ENCODE data around the gene CAPN2.

Gene CAPN2

DNA sequence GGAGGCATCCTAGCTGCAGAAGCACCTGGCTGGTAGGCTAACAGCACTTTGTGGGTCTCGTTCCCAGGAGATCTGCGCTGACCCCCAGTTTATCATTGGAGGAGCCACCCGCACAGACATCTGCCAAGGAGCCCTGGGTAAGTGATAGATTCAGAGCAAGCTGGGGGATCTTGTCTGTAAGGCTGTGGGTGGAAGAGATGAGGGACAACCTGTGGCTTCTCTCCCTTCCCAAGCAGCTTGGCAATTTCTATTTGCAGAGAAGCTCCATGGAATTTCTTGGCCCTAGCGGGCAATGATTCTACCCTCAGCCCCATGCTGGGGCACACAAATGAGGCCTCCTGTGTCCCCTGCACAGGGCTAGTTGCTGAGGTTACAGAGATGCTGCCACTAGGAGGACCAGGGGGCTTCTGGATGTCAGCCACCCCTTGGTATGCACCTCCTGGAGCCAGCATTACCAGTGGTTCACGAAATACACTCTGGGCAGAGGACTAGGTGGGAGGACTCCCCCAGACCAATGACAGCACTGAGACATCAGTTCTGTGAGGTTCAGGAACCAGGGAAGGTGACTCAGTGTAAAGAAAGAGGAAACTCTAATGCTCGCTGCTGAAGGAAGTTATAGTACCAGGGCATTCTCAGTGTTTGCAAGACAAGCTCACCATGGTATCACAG lies 5.5 kb downstream of the CAPN2 start:
- DNase-seq, result no peak
- Mint-ChIP-seq H3K27ac (no peak overlapping the region), H3K36me3 (peaks cover 3 to 6% of the 10 kb centered on the region in 2 donors), H3K4me1 (peaks cover 42 to 54% of the 10 kb centered on the region in 2 donors), H3K4me3 (no peak overlapping the region), H3K27me3 (no peaks in the 10 kb centered on the region), H3K9me3 (no peaks in the 10 kb centered on the region)
- peak; percentile 70 to 80 for ATAC-seq (replicated peaks)

DNA sequence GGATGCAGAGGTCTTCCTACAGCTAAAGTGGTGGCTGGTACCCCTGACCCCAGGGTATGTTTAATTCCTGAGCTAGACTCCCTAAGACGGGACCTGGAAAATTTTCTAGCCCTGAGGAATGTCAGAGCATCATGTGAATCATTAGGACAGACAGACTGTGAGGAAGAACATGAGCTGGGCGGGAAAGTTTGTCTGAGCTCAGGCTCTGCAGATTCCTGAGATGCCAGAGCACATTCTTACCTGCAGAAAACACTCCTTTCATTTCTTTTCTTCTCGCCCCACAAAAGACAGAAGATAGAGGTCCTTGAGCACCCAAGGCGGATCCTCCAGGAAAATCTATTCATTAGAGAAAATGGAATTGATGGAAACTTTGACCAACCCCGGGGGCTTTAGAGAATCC lies 6.5 kb downstream of the CAPN2 start:
- Mint-ChIP-seq H3K4me1 (peaks cover 35 to 44% of the 10 kb centered on the region in 2 donors), H3K4me3 (no peak overlapping the region), H3K27me3 (no peaks in the 10 kb centered on the region), H3K9me3 (no peaks in the 10 kb centered on the region), H3K36me3 (peaks cover 3 to 10% of the 10 kb centered on the region in 2 donors), H3K27ac (no peak overlapping the region)
- ATAC-seq (replicated peaks) (no peak), DNase-seq (no peak)

DNA sequence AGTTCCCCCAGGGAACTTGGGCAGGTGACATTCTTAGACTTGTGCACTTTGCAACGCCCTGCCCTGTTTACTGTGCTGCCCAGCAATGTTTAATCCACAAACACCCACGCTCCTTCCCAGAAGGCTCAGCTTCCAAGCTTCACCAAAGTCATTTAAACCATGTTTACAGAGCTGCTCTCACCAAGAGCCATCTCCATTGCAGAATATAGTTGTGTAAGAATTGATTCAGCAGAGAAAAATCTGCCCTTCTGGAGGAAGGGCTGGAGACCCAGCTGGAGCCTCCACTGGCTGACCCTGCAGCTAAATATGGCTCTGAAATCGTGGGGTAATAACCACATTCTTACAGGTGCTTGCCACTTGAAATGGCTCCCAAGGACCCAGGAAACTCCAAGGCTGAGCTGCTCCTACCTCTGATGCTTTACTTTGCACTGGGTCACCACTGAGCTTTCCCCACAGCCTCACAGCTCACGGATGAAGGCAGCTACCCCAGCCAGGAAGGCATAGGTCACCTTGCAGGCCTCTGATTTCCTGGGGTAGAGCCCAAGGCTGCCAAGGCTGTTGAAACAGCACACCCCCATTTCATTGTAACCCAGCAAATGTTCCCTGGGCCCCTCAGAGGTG lies 8.7 kb downstream of the CAPN2 start:
- Mint-ChIP-seq H3K27ac (no peak overlapping the region), H3K27me3 (no peaks in the 10 kb centered on the region), H3K4me3 (no peak overlapping the region), H3K9me3 (no peaks in the 10 kb centered on the region), H3K36me3 (peaks cover 3 to 14% of the 10 kb centered on the region in 2 donors), H3K4me1 (peaks cover 29 to 34% of the 10 kb centered on the region in 2 donors)
- no peak for ATAC-seq (replicated peaks)
- DNase-seq, result no peak

DNA sequence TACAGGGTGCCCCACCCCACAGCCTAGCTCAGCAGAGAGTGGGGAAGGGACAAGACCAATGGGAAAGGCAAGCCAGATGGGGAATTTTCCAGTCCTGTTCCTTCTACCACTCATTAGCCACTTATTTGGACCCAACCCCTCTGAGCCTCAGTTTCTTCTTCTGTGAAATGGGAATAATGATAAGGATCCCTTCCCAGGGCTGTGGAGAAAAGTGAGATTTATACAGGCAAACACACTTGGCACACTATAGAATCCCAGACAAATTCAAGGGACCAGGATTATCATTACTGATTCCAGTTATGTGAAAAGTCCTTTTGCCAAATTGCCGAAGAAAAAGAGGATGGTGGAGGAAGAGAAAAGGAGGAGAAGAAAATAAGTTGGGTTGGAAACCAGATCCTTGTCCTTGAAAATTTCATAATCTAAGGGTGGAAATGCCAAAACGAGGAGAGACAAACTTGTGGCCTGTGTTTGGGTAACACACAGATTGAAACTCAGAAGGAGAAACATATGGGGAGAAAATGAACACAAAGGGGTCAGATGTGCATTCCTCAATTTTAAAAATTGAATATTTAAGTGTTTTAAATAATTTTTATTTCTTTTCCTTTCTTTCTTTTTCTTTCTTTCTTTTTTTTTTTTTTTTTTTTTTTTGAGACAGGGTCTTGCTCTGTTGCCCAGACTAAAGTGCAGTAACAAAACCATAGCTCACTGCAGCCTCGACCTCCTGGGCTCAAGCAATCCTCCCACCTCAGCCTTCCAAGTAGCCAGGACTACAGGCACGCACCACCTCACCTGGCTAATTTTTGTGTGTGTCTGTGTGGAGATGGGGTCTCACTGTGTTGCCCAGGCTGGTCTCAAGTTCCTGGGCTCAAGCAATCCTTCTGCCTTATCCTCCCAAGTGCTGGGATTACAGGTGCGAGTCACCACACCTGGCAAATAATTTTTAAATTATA lies 9.6 kb downstream of the CAPN2 start:
- no peak for DNase-seq
- ATAC-seq (replicated peaks), result no peak
- Mint-ChIP-seq H3K27me3 (no peaks in the 10 kb centered on the region), H3K4me3 (no peak overlapping the region), H3K36me3 (peaks cover 3 to 14% of the 10 kb centered on the region in 2 donors), H3K9me3 (no peaks in the 10 kb centered on the region), H3K27ac (no peak overlapping the region), H3K4me1 (peaks cover 29 to 34% of the 10 kb centered on the region in 2 donors)

DNA sequence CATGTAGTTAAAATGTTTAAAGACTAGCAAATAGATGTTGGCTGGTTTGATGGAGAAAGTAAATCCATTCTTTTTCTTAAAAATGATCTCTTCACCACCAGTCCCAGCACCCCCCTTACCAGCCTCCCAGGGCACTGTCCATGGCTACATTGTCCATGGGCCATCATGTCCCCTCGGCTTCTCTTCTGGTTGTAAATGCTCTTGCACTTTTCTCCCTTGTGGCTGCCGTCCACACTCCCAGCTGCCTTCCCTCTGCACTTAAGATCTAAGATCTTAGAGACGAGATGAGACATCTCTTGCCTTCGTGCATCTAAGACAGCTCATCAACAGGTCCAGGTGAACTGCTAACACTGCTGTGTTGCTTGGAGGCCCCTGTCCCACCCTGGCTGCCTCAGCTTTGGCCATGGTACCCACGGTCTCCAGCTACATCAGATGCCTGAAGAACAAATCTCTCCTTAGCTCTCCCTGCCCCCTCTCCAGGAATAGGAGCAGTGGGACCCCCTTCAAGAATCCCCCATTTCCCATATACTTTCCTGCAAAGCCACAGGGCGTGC lies 11.1 kb downstream of the CAPN2 start:
- no peak for ATAC-seq (replicated peaks)
- Mint-ChIP-seq H3K36me3 (peaks cover 3 to 14% of the 10 kb centered on the region in 2 donors), H3K9me3 (no peaks in the 10 kb centered on the region), H3K4me1 (peaks cover 28 to 36% of the 10 kb centered on the region in 2 donors), H3K27me3 (no peaks in the 10 kb centered on the region), H3K27ac (no peak overlapping the region), H3K4me3 (no peak overlapping the region)
- no peak for DNase-seq

DNA sequence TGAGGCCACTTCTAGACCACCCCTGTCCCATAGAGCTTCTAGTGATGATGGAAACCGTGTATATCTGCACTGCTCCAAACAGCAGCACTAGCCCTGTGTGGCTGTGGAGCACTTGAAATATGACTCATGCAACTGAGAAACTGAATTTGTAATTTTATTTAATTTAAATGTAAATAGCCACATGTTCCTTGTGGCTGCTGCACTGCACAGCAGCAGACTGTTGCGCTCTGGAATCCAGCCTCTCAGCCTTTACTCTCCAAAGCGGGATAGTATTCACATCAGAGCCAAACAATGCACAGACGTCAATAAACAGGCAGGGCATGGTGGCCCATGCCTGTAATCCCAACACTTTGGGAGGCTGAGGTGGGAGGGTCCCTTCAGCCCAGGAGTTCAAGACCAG lies 12.0 kb downstream of the CAPN2 start:
- no peaks in the 10 kb centered on the region for H3K27me3 Mint-ChIP-seq
- no peaks in the 10 kb centered on the region for H3K9me3 Mint-ChIP-seq
- H3K27ac Mint-ChIP-seq, result no peak overlapping the region
- no peak for DNase-seq
- peaks cover 32 to 38% of the 10 kb centered on the region in 2 donors for H3K4me1 Mint-ChIP-seq
- ATAC-seq (replicated peaks), result no peak
- H3K4me3 Mint-ChIP-seq, result no peak overlapping the region
- peaks cover 3 to 14% of the 10 kb centered on the region in 2 donors for H3K36me3 Mint-ChIP-seq

DNA sequence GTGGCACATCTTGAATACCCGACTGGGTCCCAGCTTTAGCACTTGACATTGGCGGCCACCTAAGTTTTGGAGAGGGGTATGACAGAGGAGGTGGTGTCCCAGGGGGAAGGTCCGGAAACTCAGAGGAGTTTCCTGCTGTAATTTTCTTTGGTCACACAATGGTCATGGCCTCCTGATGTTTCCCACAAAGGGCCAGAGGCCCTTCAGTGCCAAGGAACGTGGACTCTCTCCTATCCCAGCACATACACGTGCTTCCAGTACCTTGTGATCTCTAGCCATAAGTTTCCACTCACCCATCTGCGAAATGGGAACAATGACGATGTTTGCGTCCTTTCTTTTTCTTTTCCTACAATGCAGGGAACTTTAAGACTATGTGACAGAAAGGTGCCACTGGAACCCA lies 13.2 kb downstream of the CAPN2 start:
- H3K36me3 Mint-ChIP-seq, result peaks cover 3 to 13% of the 10 kb centered on the region in 2 donors
- H3K27me3 Mint-ChIP-seq, result no peaks in the 10 kb centered on the region
- H3K4me3 Mint-ChIP-seq, result peak overlapping the region in 1 of 2 donors; percentile 23
- no peak for DNase-seq
- no peak for ATAC-seq (replicated peaks)
- H3K9me3 Mint-ChIP-seq, result no peaks in the 10 kb centered on the region
- H3K27ac Mint-ChIP-seq, result peak overlapping the region; percentile 69
- H3K4me1 Mint-ChIP-seq, result peaks cover 32 to 40% of the 10 kb centered on the region in 2 donors

DNA sequence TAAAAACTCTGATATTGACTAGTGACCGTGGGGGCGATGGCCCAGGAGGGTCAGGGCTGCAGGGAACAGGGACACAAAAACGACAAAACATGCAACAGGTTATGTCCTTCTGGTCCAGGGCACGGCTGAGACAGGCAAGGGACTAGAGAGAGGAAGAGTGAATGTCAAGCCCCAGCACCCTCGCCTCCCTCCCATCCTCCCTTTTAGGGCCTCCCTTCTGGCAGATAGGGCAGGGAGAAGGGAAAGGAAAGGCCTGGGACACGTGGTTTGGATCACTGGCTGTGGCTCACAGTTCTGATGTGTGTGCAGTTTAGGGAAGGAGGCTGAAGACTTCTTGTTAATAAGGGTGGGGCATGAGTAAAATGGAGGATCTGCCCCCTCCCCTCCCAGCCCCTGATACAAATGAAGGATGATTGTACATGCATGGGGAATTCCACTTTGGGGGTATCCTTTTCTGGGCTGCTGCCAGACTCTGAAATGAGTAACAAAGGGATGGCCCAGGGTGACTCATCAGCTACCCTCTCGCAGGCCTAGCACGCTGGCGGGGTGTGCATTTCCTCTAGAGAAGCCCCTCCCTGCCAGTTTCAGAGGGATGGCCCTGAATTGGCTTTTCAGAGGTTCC lies 14.2 kb downstream of the CAPN2 start:
- ATAC-seq (replicated peaks) (peak; percentile 99), DNase-seq (peak; percentile 83)
- peaks cover 5 to 9% of the 10 kb centered on the region in 2 donors for H3K36me3 Mint-ChIP-seq
- H3K27me3 Mint-ChIP-seq, result no peaks in the 10 kb centered on the region
- H3K27ac Mint-ChIP-seq, result peak overlapping the region; percentile 92
- H3K4me1 Mint-ChIP-seq, result peaks cover 41 to 43% of the 10 kb centered on the region in 2 donors
- peak overlapping the region; percentile 66 to 68 for H3K4me3 Mint-ChIP-seq
- no peaks in the 10 kb centered on the region for H3K9me3 Mint-ChIP-seq

DNA sequence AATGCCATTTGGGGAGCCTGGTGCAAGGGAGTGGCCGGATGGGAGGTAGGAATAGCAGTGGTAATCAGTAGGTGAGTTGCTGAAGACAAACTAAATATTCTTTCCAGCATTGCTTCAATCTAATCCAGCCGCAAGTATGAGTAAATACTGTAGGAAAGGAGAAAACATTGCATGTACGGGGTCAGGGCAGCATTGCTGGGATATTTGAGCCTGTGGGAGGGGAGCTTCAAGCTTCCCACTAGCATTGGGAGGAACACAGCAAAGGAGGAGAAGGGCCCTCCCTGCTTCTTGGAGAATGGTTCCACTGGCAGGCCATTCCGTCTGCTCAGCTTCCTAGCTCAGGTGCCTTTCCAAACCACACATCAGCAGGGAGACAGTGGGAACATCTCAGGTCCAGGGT lies 15.2 kb downstream of the CAPN2 start:
- ATAC-seq (replicated peaks), result no peak
- Mint-ChIP-seq H3K9me3 (no peaks in the 10 kb centered on the region), H3K4me1 (peaks cover 43 to 44% of the 10 kb centered on the region in 2 donors), H3K4me3 (no peak overlapping the region), H3K36me3 (peaks cover 4 to 9% of the 10 kb centered on the region in 2 donors), H3K27me3 (no peaks in the 10 kb centered on the region), H3K27ac (no peak overlapping the region)
- DNase-seq, result no peak

DNA sequence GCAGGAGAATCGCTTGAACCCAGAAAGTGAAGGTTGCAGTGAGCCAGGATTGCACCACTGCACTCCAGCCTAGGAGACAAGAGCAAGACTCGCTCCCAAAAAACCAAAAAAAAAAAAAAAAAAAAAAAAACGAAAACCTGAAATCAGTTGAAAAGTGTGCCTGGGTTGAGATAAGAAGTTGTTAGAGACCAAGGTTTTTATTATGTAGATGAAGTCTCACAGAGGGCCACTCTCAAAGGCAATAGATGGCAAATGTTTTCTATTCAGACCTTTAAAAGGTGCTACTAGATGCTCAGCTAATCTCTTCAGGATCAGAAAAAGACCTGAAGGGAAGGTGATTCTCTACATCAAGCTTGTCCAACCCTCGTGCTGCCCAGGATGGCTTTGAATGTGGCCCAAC lies 17.6 kb downstream of the CAPN2 start:
- DNase-seq, result no peak
- H3K9me3 Mint-ChIP-seq, result no peaks in the 10 kb centered on the region
- H3K27ac Mint-ChIP-seq, result no peak overlapping the region
- peaks cover 39 to 43% of the 10 kb centered on the region in 2 donors for H3K4me1 Mint-ChIP-seq
- no peak overlapping the region for H3K4me3 Mint-ChIP-seq
- H3K27me3 Mint-ChIP-seq, result no peaks in the 10 kb centered on the region
- H3K36me3 Mint-ChIP-seq, result peaks cover 0 to 4% of the 10 kb centered on the region in 2 donors
- ATAC-seq (replicated peaks), result no peak

DNA sequence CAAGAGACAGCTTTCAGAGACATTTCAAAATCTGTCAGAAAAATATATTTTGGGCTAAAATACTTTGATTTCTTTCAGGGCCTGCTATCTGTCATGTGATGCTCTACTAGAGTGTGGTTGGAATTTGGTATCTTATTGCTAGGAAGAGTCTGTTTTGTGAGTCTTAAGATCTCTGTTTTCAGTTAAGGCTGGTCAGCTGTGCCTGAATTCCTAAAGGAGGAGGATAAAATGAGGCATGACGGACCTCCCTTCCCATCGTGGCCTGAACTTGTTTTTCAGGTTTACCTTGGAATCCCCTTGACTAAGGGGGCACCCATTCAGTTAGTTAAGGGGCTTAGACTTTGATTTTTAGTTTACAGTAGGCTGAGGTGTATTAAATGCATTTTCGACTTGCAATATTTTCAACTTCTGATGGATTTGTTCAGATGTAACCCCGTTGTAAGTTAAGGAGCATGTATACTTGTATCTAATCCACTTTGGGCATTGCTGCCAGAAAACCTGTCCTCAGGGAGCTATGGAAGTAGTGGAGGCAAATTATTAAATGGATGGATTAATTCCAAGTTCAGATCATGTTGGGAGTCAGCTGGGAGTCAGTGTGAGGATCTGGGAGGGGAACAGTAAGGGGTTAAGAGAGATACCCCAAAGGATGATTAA lies 18.3 kb downstream of the CAPN2 start:
- peaks cover 0 to 4% of the 10 kb centered on the region in 2 donors for H3K36me3 Mint-ChIP-seq
- ATAC-seq (replicated peaks) (no peak), DNase-seq (no peak)
- H3K4me1 Mint-ChIP-seq, result peaks cover 35 to 40% of the 10 kb centered on the region in 2 donors
- H3K27me3 Mint-ChIP-seq, result no peaks in the 10 kb centered on the region
- no peak overlapping the region for H3K27ac Mint-ChIP-seq
- H3K4me3 Mint-ChIP-seq, result no peak overlapping the region
- H3K9me3 Mint-ChIP-seq, result no peaks in the 10 kb centered on the region

DNA sequence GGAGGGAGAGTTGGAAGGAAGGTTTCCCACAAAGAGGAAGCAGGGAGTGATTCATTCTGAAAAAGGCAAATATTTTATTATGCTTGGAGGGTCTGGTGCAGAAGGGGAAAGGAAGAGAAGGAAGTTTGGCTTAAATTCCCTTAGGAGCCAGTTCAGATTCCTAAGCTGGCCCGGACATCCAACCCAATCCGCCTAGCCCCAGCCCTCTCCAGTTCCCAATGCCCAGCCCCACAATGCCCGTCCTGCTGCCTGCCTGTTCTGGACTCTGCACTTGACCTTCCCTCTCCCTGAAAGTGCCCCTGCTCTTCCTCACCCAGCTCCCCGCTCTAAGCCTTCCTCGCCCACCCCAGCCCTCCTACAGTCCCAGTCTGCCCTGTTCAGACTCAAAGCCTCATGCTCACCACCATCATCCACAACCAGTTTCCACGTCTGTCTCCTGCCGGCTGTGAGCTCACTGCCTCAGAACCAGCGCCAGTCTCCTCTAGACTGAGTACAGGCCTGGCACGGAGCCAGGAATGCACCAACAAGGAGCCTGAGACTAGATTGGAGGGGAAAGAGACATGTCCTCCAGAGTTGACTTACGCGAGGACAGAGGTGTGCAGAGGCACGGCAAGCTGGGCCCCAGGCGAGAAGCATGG lies 18.9 kb downstream of the CAPN2 start:
- Mint-ChIP-seq H3K4me3 (no peak overlapping the region), H3K36me3 (peaks cover 0 to 4% of the 10 kb centered on the region in 2 donors), H3K9me3 (no peaks in the 10 kb centered on the region), H3K27ac (no peak overlapping the region), H3K4me1 (peaks cover 29 to 34% of the 10 kb centered on the region in 2 donors), H3K27me3 (no peaks in the 10 kb centered on the region)
- DNase-seq, result no peak
- no peak for ATAC-seq (replicated peaks)
